Uterus (tissue), 4 donors: ENCODE data around the gene GATAD2B. TPM values are rescaled to one million over a fixed set of nuclear protein-coding genes. Genes with fewer than 3 reads are reported as not detected.
"Not testable (repeated sequence)": the region's sequence is repeated elsewhere in the genome, so short reads cannot be mapped to it uniquely, and the experiment has no call there.

Experiments
- DNase-seq, 2 donors: peaks; one replicate each; pipeline ENCODE4 v3.0.0-alpha.2; 2019 to 2020
- H3K27ac ChIP-seq, 2 donors: fragments of 200-600 bp; sonication (generic); 1 replicate in 1 of 2; 2 replicates in 1 of 2; pipeline ENCODE4 v1.5.1; 2016 to 2018
- H3K27me3 ChIP-seq, 2 donors: fragments of 200-600 bp; sonication (generic); one replicate each; pipeline ENCODE4 v1.5.1; 2018 to 2019; ENCODE audit warnings: control low read depth in 1 of 2
- H3K36me3 ChIP-seq, 2 donors: fragments of 200-600 bp; sonication (generic); one replicate each; pipeline ENCODE4 v1.5.1; 2019; ENCODE audit warnings: control low read depth in 1 of 2
- H3K4me1 ChIP-seq, 2 donors: fragments of 200-600 bp; sonication (generic); one replicate each; pipeline ENCODE4 v1.5.1; 2018 to 2019; ENCODE audit warnings: control low read depth in 1 of 2
- H3K4me3 ChIP-seq, 2 donors: fragments of 200-600 bp; sonication (generic); 1 replicate in 1 of 2; 2 replicates in 1 of 2; pipeline ENCODE4 v1.5.1; 2018 to 2019; ENCODE audit warnings: mild to moderate bottlenecking in 1 of 2
- H3K9me3 ChIP-seq, 2 donors: fragments of 200-600 bp; sonication (generic); one replicate each; pipeline ENCODE4 v1.5.1; 2019; ENCODE audit warnings: control low read depth in 1 of 2
- CTCF ChIP-seq, 4 experiments: fragments of 200-600 bp in 2 of 4; fragments of 450-650 bp in 2 of 4; sonication (generic) in 2 of 4; IDR thresholded peaks; one replicate each; pipeline ENCODE4 v1.5.1; 2016 to 2019; ENCODE audit warnings: antibody characterized with exemption in 4 of 4, mild to moderate bottlenecking in 2 of 4, moderate library complexity in 1 of 4
- POLR2A ChIP-seq, 2 donors: fragments of 450-650 bp; IDR thresholded peaks; one replicate each; pipeline ENCODE4 v1.6.1; 2016; ENCODE audit warnings: antibody characterized with exemption in 2 of 2, mild to moderate bottlenecking in 1 of 2, moderate library complexity in 1 of 2
- intact Hi-C: fragments of 100-400 bp; cut with DNase I; formaldehyde crosslinking; loops from one replicate; pipeline ENCODE4 v1.15.1; 2023; ENCODE audit warnings: low total_unique reads
- total RNA-seq, 4 donors: library from RNA; depleted of rRNA in 3 of 4; stranded (reverse); fragments of >200 nt in 3 of 4; gene quantifications; one replicate each; pipeline versions ENCODE4 v1.1.0 to v1.2.4, GENCODE V29; 2014 to 2023
- donor health status: DM: yes; HTN: yes; CAD: no.

Gene GATAD2B
- total RNA-seq, 4 donors from 2014 or later: 7.1 to 79.0 (median 26.6) TPM

GRCh38 chr1:153790313-153790965 is 132.3 kb downstream of the GATAD2B start:
- H3K4me1 ChIP-seq: peaks cover 0 to 3% of the 10 kb centered on the region in 2 donors
- no peaks in the 10 kb centered on the region for H3K27me3 ChIP-seq
- TF ChIP-seq CTCF (IDR thresholded peaks at IDR 0.05) (no peak), POLR2A (IDR thresholded peaks at IDR 0.05) (peak; percentile 23 to 38)
- H3K4me3 ChIP-seq: peak overlapping the region; percentile 23 to 28
- intact Hi-C loops: loop anchor here (10.0 kb wide), 1 partner anchor 184 kb away; the partner anchor contains the start of gene JTB
- peak; percentile 89 to 91 for DNase-seq
- H3K9me3 ChIP-seq: no peaks in the 10 kb centered on the region
- H3K27ac ChIP-seq: peak overlapping the region; percentile 92 to 95
- no peaks in the 10 kb centered on the region for H3K36me3 ChIP-seq

GRCh38 chr1:153789478-153790034 is 133.2 kb downstream of the GATAD2B start:
- H3K4me1 ChIP-seq: peaks cover 0 to 3% of the 10 kb centered on the region in 2 donors
- peak overlapping the region; percentile 92 to 95 for H3K27ac ChIP-seq
- TF ChIP-seq POLR2A (IDR thresholded peaks at IDR 0.05) (no peak), CTCF (IDR thresholded peaks at IDR 0.05) (no peak)
- H3K36me3 ChIP-seq: no peaks in the 10 kb centered on the region
- no peaks in the 10 kb centered on the region for H3K9me3 ChIP-seq
- peak overlapping the region; percentile 23 to 28 for H3K4me3 ChIP-seq
- H3K27me3 ChIP-seq: no peaks in the 10 kb centered on the region
- intact Hi-C loops: loop anchor here (10.0 kb wide), 1 partner anchor 185 kb away; the partner anchor contains the start of gene JTB
- peak in 1 of 2 donors; percentile 40 for DNase-seq

GRCh38 chr1:153786038-153786790 is 136.6 kb downstream of the GATAD2B start:
- TF ChIP-seq CTCF (IDR thresholded peaks at IDR 0.05) (no peak), POLR2A (IDR thresholded peaks at IDR 0.05) (no peak)
- intact Hi-C loops: no loop called here
- no peak for DNase-seq
- Histone ChIP-seq H3K4me3 (no peak overlapping the region), H3K36me3 (no peaks in the 10 kb centered on the region), H3K27ac (no peak overlapping the region), H3K9me3 (no peaks in the 10 kb centered on the region), H3K4me1 (peaks cover 0 to 3% of the 10 kb centered on the region in 2 donors), H3K27me3 (no peaks in the 10 kb centered on the region)

- Histone ChIP-seq H3K9me3 (no peaks in the 10 kb centered on the region), H3K4me1 (no peaks in the 10 kb centered on the region), H3K27me3 (no peaks in the 10 kb centered on the region), H3K36me3 (no peaks in the 10 kb centered on the region), H3K27ac (peak overlapping the region; percentile 96 to 98), H3K4me3 (peak overlapping the region; percentile 60 to 76)
- TF ChIP-seq POLR2A (IDR thresholded peaks at IDR 0.05) (peak; percentile 95 to 97), CTCF (IDR thresholded peaks at IDR 0.05) (peak in 2 of 4 experiments; percentile 2 to 54)
- intact Hi-C loops: no loop called here
- DNase-seq: peak; percentile 88 to 94
Observed at GRCh38 chr1:153783233-153784190, 139.3 kb downstream of the GATAD2B start.

- intact Hi-C loops, H3K36me3 ChIP-seq, DNase-seq, H3K9me3 ChIP-seq, H3K27me3 ChIP-seq, H3K4me1 ChIP-seq: not testable (repeated sequence)
- peak overlapping the region; percentile 60 to 76 for H3K4me3 ChIP-seq
- H3K27ac ChIP-seq: peak overlapping the region; percentile 96 to 98
Observed at GRCh38 chr1:153782648-153783047, 140.1 kb downstream of the GATAD2B start.
